HL-60 (cell line): Measurements from ENCODE around the gene TMEM150B.

ENCODE experiments used
- GABPA ChIP-seq: IDR thresholded peaks from 2 replicates; pipeline ENCODE4 v1.6.1; 2012; ENCODE audit warnings: low read depth
- POLR2AphosphoS5 ChIP-seq: IDR thresholded peaks from 2 replicates; pipeline ENCODE4 v1.6.1; 2012; ENCODE audit warnings: low read depth
- SPI1 ChIP-seq: IDR thresholded peaks from 2 replicates; pipeline ENCODE4 v1.6.1; 2012; ENCODE audit warnings: low read depth, mild to moderate bottlenecking, borderline replicate concordance
- TF ChIP-seq, protein P1 (sequence below): IDR thresholded peaks from one replicate; pipeline ENCODE4 v1.5.1; 2011; ENCODE audit warnings: low read length, control low read depth, inconsistent platforms; ENCODE audit not compliant: insufficient read depth
- TF ChIP-seq, protein P2 (sequence below): IDR thresholded peaks from 2 replicates; pipeline ENCODE4 v1.6.1; 2012; ENCODE audit warnings: low read depth; ENCODE audit not compliant: insufficient replicate concordance

DNA sequence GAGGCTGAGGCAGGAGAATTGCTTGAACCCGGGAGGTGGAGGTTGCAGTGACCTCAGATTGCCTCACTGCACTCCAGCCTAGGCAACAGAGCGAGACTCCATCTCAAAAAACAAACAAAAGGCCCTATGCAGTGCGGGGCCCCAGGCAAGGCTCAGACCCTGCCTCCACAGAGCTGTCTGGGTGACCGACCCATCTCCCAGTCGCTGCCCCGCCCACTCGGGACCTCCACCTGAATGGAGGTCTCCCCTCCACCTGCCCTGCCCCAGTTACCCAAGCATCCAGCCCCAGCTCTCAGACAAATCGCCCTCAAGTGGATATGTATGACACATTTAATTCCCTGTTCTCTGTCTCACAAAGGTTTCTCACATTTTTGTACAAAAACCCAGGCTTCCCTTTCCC lies 40.1 kb upstream of the TMEM150B start:
- TF ChIP-seq, protein P1, sequence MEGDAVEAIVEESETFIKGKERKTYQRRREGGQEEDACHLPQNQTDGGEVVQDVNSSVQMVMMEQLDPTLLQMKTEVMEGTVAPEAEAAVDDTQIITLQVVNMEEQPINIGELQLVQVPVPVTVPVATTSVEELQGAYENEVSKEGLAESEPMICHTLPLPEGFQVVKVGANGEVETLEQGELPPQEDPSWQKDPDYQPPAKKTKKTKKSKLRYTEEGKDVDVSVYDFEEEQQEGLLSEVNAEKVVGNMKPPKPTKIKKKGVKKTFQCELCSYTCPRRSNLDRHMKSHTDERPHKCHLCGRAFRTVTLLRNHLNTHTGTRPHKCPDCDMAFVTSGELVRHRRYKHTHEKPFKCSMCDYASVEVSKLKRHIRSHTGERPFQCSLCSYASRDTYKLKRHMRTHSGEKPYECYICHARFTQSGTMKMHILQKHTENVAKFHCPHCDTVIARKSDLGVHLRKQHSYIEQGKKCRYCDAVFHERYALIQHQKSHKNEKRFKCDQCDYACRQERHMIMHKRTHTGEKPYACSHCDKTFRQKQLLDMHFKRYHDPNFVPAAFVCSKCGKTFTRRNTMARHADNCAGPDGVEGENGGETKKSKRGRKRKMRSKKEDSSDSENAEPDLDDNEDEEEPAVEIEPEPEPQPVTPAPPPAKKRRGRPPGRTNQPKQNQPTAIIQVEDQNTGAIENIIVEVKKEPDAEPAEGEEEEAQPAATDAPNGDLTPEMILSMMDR: no peak
- TF ChIP-seq, protein P2, sequence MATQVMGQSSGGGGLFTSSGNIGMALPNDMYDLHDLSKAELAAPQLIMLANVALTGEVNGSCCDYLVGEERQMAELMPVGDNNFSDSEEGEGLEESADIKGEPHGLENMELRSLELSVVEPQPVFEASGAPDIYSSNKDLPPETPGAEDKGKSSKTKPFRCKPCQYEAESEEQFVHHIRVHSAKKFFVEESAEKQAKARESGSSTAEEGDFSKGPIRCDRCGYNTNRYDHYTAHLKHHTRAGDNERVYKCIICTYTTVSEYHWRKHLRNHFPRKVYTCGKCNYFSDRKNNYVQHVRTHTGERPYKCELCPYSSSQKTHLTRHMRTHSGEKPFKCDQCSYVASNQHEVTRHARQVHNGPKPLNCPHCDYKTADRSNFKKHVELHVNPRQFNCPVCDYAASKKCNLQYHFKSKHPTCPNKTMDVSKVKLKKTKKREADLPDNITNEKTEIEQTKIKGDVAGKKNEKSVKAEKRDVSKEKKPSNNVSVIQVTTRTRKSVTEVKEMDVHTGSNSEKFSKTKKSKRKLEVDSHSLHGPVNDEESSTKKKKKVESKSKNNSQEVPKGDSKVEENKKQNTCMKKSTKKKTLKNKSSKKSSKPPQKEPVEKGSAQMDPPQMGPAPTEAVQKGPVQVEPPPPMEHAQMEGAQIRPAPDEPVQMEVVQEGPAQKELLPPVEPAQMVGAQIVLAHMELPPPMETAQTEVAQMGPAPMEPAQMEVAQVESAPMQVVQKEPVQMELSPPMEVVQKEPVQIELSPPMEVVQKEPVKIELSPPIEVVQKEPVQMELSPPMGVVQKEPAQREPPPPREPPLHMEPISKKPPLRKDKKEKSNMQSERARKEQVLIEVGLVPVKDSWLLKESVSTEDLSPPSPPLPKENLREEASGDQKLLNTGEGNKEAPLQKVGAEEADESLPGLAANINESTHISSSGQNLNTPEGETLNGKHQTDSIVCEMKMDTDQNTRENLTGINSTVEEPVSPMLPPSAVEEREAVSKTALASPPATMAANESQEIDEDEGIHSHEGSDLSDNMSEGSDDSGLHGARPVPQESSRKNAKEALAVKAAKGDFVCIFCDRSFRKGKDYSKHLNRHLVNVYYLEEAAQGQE: no peak
- TF ChIP-seq POLR2AphosphoS5: no peak
- no peak for TF ChIP-seq GABPA
- TF ChIP-seq SPI1: no peak
